ENCODE data around the gene MIPOL1.

DNA sequence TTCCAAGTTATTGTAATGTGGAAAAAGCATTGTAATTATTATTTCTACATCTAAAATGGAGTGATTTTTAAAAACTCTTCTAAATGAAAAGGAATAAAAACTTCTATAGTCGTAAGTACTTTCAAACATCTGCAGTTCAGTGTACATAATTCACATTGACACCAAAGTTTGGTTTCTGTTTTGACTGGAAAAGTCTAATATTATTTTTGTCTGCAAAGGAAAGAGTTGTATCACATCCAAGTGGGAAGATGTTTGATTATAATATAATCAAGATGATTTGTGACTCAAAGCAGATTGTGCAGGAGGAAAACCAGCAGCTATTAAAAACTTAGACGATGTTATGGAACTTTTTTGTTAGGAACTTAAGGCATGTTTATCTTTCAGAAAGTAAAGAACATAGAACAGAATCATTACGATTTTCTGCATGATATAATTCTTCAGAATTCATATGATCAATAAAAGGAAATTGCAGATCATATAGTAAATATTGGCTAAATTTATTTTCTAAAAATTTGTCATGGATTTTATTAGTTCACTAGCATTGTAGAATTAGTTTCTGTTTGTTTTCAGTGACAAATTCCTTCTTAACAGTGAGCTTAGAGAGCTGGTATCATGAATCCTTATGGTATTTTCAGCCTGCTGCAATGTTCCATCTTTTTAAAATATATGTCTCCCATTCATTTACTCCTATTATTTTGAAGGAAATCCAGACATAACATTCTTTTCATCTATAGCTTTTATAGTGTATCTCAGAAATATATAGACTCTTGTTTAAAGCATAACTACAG lies 145.8 kb downstream of the MIPOL1 start:
- TF ChIP-seq EZH2 (IDR thresholded peaks at IDR 0.05; ENCODE audit: insufficient read depth, poor library complexity, severe bottlenecking), result no peak
- TF ChIP-seq EZH2phosphoT487 (IDR thresholded peaks at IDR 0.05; ENCODE audit: insufficient read depth, low read depth), result no peak
